HL-60/S4 (cell line): ENCODE measurements around the gene NAPSA.
"Not testable (repeated sequence)": the region's sequence is repeated elsewhere in the genome, so short reads cannot be mapped to it uniquely, and the experiment has no call there.

Experiments
- in situ Hi-C: fragments of 300-500 bp; cut with MboI; formaldehyde crosslinking; loops from 2 replicates; pipeline ENCODE4 v1.14.3; 2022; ENCODE audit warnings: low sequenced_read_pairs

NAPSA gene

DNA sequence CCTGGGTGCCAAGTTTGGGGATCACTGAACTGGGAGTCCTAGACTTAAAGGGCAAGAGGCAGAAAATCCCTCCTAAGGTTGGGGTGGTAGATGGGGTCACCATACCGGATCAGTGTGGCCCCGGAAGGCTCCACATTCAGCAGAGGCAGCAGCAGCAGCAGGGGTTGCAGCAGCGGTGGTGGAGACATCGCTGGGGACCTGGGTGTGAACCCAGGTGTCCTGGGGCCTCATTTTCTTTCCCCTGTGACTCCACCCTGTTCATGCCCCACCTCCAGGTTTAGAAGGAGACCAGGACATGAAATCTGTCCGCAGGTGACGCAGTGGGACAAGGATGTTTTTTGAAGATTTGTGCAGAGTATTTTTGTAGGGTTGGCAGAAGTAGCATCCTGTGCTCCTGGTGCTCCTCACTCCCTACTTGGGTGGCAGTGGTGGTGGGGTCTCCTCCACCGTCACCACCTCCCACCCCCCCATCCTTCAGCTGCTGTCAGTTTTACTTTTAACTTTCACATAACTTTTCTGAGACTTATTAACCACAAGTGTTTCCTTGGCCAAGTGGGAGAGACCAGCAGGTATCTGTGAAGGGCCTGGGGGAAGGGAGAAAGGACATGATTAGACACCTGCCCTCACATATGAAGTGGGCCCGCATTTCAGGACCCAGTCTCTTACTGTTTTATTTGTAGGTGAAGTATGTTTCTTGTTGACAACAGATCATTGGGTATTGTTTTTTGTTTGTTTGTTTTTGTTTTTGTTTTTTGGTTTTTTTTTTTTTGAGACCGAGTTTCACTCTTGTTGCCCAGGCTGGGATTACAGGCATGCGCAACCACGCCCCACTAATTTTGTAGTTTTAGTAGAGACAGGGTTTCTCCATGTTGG lies at the start of gene NAPSA:
NAPSA (minus strand) TSS at position 206 of the 873 bp plus-strand sequence; CDS start at position 188, 18 bp downstream.
- in situ Hi-C loops, result loop anchor here (5.0 kb wide), 1 partner anchor 97 kb away; no protein-coding TSS in a partner anchor

DNA sequence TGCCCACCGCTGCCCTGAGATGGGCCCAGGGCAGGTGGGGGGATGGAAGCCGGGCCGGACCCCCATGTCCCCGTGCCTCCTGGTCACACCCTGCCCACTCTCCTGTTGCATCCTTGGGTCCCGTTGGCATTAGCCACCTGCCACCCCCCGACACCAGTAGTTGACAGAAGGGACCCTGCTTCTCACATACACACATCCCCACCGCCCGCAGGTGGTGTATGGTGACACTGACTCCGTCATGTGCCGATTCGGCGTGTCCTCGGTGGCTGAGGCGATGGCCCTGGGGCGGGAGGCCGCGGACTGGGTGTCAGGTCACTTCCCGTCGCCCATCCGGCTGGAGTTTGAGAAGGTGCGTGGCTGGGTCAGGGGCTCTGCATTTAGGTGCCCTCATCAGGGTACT lies 48.1 kb upstream of the NAPSA start:
- in situ Hi-C loops, result no loop called here

DNA sequence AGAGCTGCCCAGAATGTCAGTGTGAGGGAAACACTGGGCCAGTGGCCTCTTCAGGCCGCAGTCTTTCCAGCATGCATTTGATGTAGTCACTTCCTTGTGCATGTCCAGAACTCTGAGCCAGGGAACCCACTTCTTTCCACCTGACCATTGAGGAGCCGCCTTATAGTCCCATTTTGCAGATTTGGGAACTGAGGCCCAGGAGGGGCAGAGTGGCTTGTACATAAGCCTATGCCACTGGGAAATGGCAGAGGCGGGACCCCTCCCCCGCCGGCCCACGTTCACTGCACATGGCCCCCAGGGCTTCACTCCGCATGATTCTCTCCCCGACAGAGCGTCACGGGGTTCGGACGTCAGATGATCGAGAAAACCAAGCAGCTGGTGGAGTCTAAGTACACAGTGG lies 47.7 kb upstream of the NAPSA start:
- in situ Hi-C loops, result no loop called here

DNA sequence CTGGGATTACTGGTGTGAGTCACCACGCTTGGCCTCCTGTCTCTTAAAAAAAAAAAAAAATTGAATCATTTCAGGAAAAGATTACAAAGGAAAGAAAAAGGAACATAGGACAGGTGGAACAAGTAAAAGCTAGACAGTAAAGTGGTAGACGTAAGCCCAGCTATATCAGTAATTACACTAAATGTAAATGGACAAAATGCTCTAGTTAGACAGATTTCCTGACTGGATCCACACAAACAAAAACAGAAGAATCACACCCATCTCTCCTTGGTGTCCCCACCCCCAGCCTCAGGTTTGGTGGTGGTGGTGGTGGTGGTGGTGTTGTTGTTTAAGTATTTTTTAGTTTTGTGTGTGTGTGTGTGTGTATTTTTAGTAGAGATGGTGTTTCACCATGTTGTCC lies 47.0 kb upstream of the NAPSA start:
- in situ Hi-C loops, result no loop called here

GRCh38 chr19:50410109-50410508 lies 44.7 kb upstream of the NAPSA start:
- in situ Hi-C loops, result no loop called here

DNA sequence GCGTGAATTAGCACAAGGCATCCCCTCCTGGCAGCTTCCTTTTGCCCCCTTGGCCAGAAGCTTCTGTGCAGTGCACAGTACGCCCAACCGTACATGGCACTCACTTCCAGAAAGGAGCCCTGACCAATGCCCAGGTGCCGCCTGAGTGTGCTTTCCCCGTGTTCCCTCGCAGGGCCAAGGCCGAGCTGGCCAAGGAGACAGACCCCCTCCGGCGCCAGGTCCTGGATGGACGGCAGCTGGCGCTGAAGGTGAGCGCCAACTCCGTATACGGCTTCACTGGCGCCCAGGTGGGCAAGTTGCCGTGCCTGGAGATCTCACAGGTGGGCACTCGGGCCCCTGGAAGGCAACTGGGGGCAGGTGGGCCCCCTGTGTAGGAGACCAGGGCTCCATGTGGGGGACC lies 43.9 kb upstream of the NAPSA start:
- in situ Hi-C loops, result no loop called here

DNA sequence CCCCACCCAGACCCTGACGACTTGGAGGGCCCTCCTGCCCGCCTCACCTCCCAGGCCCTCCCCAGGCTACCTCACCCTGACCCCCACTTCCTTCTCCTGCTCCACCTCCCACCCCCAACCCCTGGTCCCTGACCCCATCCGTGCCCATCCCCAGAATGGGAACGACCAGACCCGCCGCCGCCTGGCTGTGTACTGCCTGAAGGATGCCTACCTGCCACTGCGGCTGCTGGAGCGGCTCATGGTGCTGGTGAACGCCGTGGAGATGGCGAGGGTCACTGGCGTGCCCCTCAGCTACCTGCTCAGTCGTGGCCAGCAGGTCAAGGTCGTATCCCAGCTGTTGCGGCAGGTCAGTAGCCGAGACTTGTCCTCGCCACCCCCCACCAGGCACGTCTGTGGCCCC lies 41.4 kb upstream of the NAPSA start:
- in situ Hi-C loops, result no loop called here

- in situ Hi-C loops, result no loop called here
These were observed 40.8 kb upstream of the NAPSA start for GRCh38 chr19:50406156-50406820.

DNA sequence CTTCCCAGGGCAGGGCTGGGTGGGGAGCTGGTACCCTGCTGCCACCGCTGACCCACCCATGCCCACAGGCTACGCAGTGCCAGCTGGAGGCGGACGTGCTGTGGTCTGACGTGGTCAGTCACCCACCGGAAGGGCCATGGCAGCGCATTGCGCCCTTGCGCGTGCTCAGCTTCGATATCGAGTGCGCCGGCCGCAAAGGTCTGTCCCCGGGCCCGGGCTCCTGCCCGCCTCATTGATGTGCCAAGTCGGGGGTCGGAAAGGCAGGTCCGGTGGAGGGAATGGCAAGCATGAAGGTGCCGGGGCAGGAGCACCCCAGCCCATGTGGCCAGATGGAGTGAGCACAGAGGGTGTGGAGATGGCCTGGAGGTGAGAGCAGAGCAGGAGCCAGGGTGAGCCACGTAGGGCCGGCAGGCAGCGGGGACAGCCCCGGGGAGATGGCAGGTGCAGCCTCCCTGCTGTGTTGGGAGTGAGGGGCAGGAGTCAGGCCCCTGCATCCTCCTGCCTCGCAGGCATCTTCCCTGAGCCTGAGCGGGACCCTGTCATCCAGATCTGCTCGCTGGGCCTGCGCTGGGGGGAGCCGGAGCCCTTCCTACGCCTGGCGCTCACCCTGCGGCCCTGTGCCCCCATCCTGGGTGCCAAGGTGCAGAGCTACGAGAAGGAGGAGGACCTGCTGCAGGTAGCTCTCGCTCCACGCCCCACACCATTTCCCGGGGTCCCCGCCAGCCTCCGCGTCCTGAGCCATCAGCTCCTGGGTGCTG lies 37.3 kb upstream of the NAPSA start:
- in situ Hi-C loops, result no loop called here

- in situ Hi-C loops, result no loop called here
These were observed 36.4 kb upstream of the NAPSA start for GRCh38 chr19:50401605-50402450.

DNA sequence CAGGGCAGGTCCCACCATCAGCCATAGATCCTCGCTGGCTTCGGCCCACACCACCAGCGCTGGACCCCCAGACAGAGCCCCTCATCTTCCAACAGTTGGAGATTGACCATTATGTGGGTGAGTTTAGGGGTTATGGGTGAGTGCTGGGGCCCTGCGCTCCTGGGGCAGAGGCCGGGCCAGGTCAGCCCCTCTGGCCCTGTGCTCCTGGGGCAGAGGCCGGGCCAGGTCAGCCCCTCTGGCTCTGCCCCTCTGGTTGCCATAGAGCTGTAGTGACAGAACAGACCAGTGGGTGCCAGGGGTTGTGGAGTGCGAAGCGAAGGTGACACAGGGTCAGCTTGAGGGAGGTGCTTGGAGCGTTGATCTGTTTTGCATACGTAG lies 33.9 kb upstream of the NAPSA start:
- in situ Hi-C loops, result no loop called here

DNA sequence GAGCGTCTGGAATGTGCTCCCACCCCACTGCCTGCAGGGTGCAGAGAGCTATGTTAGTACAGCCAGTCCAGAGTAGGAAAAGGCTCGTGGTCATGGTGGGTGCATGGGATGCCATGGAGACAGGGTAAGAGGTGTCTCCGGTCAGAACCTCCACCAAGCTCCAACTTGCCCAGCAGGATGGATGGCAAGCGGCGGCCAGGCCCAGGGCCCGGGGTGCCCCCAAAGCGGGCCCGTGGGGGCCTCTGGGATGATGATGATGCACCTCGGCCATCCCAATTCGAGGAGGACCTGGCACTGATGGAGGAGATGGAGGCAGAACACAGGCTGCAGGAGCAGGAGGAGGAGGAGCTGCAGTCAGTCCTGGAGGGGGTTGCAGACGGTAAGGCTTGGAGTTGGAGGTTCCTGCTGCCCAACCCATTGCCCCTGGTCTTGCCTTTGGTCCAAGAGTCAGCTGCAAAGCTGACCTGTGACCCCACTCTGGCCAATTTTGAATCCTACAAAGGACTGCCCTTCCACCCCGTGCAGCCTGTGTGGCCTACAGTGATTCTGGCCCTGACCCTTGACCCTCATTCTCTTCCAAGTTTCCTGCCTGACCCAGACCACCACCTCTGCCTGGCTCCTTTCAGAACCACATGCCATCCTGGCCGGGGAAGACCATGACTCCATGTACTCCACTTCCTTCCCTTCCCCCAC lies 33.4 kb upstream of the NAPSA start:
- in situ Hi-C loops, result no loop called here

DNA sequence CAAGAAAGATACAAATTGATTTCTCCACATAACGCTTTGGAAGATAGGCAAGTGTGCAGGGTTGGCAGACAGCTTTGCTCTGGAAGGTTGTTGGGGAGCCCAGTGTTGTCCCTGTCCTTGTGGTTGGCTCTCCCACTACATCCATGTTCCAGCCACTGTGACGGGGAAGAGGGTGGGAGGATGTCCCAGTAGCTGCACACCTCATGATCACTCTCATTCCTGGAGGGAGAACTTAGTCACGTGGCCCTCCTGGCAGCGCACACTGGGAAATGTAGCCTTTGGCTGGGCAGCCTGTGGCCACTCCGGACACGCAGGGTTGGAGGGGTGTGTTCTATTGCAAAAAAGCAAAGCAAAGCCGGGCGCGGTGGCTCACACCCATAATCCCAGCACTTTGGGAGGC lies 28.6 kb upstream of the NAPSA start:
- in situ Hi-C loops, result no loop called here

DNA sequence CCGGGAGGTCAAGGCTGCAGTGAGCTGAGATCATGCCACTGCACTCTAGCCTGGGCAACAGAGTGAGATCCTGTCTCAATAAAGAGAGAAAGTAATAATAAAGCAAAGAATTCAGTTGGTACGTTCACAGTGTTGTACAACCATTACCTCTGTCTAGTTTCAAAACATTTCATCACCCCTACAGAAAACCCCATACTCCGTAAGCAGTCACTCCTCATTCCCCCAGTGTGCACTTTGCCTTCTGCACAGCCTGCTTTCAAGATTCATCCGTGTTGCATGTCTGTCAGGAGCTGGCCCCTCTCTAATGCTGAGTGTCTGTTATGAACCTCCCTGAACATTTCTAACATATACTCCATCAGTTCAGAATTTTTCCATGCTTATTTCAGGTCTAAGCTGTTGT lies 28.1 kb upstream of the NAPSA start:
- in situ Hi-C loops, result no loop called here

- in situ Hi-C loops, result no loop called here
These were observed 27.3 kb upstream of the NAPSA start for GRCh38 chr19:50392759-50393158.

DNA sequence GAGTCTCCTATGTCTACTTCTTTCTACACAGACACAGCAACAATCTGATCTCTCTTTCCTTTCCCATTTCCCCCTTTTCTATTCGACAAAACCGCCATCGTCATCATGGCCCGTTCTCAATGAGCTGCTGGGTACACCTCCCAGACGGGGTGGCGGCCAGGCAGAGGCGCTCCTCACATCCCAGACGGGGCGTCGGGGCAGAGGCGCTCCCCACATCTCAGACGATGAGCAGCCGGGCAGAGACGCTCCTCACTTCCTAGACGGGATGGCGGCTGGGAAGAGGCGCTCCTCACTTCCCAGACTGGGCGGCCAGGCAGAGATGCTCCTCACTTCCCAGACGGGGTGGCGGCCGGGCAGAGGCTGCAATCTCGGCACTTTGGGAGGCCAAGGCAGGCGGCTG lies 25.5 kb upstream of the NAPSA start:
- in situ Hi-C loops, result not testable (repeated sequence)

DNA sequence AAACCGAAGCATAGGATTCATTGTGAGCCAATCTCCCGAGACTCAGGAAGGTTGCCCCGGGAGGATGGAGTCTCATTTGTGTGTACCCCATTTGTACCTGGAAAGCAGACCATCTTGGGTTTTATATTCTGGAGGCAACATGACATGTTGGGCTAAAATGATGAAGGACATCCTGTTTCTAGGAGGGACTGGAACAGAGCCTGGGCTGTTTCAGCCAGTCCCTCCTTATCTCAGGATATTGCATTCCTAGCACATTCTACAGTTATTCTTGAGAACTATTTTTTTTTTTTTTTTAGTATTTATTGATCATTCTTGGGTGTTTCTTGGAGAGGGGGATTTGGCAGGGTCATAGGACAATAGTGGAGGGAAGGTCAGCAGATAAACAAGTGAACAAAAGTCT lies 24.9 kb upstream of the NAPSA start:
- in situ Hi-C loops, result not testable (repeated sequence)

DNA sequence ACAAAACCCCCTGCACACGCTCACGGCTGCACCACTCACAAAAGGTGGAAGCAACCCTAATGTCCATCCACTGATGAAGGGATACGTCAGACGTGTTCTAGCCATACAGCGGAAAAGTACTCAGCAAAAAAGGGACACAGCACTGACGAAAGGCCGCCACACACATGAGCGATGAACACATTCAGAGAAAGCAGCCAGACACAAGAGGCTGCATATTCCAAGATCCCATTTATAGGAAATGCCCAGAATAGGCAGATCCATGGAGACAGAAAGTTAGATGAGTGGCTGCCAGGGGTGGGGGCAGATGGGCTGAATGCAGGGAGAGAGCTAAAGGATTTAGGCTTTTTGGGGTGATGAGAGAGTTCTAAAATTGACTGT lies 22.4 kb upstream of the NAPSA start:
- in situ Hi-C loops, result no loop called here

- in situ Hi-C loops, result no loop called here
These were observed 21.9 kb upstream of the NAPSA start for GRCh38 chr19:50387176-50387867.
